GM18858 (cell line): Measurements from ENCODE around the gene HPCAL1.
"Not testable (repeated sequence)": the region's sequence is repeated elsewhere in the genome, so short reads cannot be mapped to it uniquely, and the experiment has no call there.

Experiments
- ATAC-seq: cut with Tn5 transposase; IDR thresholded peaks from one replicate; pipeline ENCODE4 v1.9.1; 2021; ENCODE audit not compliant: unreplicated experiment

HPCAL1 gene

GRCh38 chr2:10302479-10303180 is at the start of gene HPCAL1:
Gene HPCAL1 (plus strand): TSS chr2:10302904. CDS start chr2:10419758, 116,854 bp downstream.
- peak; percentile 66 for ATAC-seq

GRCh38 chr2:10253596-10254372 is 48.9 kb upstream of the HPCAL1 start:
- no peak for ATAC-seq

GRCh38 chr2:10254373-10255188 is 48.1 kb upstream of the HPCAL1 start:
- no peak for ATAC-seq

- ATAC-seq: no peak
Observed at GRCh38 chr2:10255189-10256030, 47.3 kb upstream of the HPCAL1 start.

- no peak for ATAC-seq
Observed at GRCh38 chr2:10256031-10256514, 46.6 kb upstream of the HPCAL1 start.

GRCh38 chr2:10256515-10257031 is 46.1 kb upstream of the HPCAL1 start:
- ATAC-seq: no peak

- no peak for ATAC-seq
Observed at GRCh38 chr2:10257036-10257435, 45.7 kb upstream of the HPCAL1 start.

- no peak for ATAC-seq
Observed at GRCh38 chr2:10257500-10258147, 45.1 kb upstream of the HPCAL1 start.

- no peak for ATAC-seq
Observed at GRCh38 chr2:10258326-10258725, 44.4 kb upstream of the HPCAL1 start.

- no peak for ATAC-seq
Observed at GRCh38 chr2:10258726-10259125, 44.0 kb upstream of the HPCAL1 start.

GRCh38 chr2:10260130-10260529 is 42.6 kb upstream of the HPCAL1 start:
- no peak for ATAC-seq

GRCh38 chr2:10263526-10263925 is 39.2 kb upstream of the HPCAL1 start:
- not testable (repeated sequence) for ATAC-seq

GRCh38 chr2:10264506-10265328 is 38.0 kb upstream of the HPCAL1 start:
- no peak for ATAC-seq

- no peak for ATAC-seq
Observed at GRCh38 chr2:10265329-10266132, 37.2 kb upstream of the HPCAL1 start.

GRCh38 chr2:10266133-10266620 is 36.5 kb upstream of the HPCAL1 start:
- ATAC-seq: no peak

- ATAC-seq: no peak
Observed at GRCh38 chr2:10267036-10267435, 35.7 kb upstream of the HPCAL1 start.

GRCh38 chr2:10267551-10268465 is 34.9 kb upstream of the HPCAL1 start:
- ATAC-seq: no peak
